SJSA1 (cell line): Measurements from ENCODE around the gene OIP5. TPM values are rescaled to one million over a fixed set of nuclear protein-coding genes. Genes with fewer than 3 reads are reported as not detected.
"Not testable (repeated sequence)": the region's sequence is repeated elsewhere in the genome, so short reads cannot be mapped to it uniquely, and the experiment has no call there.

Experiments used
- DNase-seq, 2 experiments: peaks; one replicate each; pipeline ENCODE4 v3.0.0-alpha.2; 2015 to 2020; ENCODE audit warnings: low spot score in 2 of 2, low read depth in 1 of 2
- H3K27ac ChIP-seq: fragments of 250-450 bp; sonication (Bioruptor Pico); 2 replicates; pipeline ENCODE4 v1.5.1; 2020; ENCODE audit warnings: mild to moderate bottlenecking, moderate library complexity
- H3K27me3 ChIP-seq: fragments of 250-450 bp; sonication (Bioruptor Pico); replicated peaks from 2 replicates; pipeline ENCODE4 v1.5.1; 2020; ENCODE audit warnings: mild to moderate bottlenecking, moderate library complexity
- H3K36me3 ChIP-seq: fragments of 250-450 bp; sonication (Bioruptor Pico); 2 replicates; pipeline ENCODE4 v1.5.1; 2020; ENCODE audit warnings: mild to moderate bottlenecking
- H3K4me1 ChIP-seq: fragments of 250-450 bp; sonication (Bioruptor Pico); replicated peaks from 2 replicates; pipeline ENCODE4 v1.6.1; 2021; ENCODE audit warnings: mild to moderate bottlenecking
- H3K4me3 ChIP-seq: fragments of 250-450 bp; sonication (Bioruptor Pico); 2 replicates; pipeline ENCODE4 v1.5.1; 2020; ENCODE audit warnings: mild to moderate bottlenecking
- H3K9me3 ChIP-seq: fragments of 250-450 bp; sonication (Bioruptor Pico); replicated peaks from 2 replicates; pipeline ENCODE4 v1.5.1; 2020; ENCODE audit warnings: mild to moderate bottlenecking
- total RNA-seq: library from RNA; depleted of rRNA; stranded (reverse); fragments of >200 nt; shearing (Covaris generic); gene quantifications from 2 replicates; pipeline ENCODE4 v1.2.3, GENCODE V29; 2014

Gene OIP5
- total RNA-seq, 1 experiment from 2014 or later = 43.4 TPM

GRCh38 chr15:41286665-41287333, 45.6 kb downstream of the OIP5 start:
- no peak for DNase-seq
- Histone ChIP-seq H3K27me3 (no peaks in the 10 kb centered on the region), H3K36me3 (peaks cover 65% of the 10 kb centered on the region), H3K27ac (no peak overlapping the region), H3K4me1 (peaks cover 18% of the 10 kb centered on the region), H3K4me3 (no peak overlapping the region), H3K9me3 (no peaks in the 10 kb centered on the region)

GRCh38 chr15:41285285-41285684, 47.1 kb downstream of the OIP5 start:
- H3K4me3 ChIP-seq = peak overlapping the region; percentile 89
- peaks cover 54% of the 10 kb centered on the region for H3K36me3 ChIP-seq
- DNase-seq = no peak
- no peak overlapping the region for H3K27ac ChIP-seq
- H3K4me1 ChIP-seq = peaks cover 29% of the 10 kb centered on the region
- H3K9me3 ChIP-seq = no peaks in the 10 kb centered on the region
- H3K27me3 ChIP-seq = no peaks in the 10 kb centered on the region

GRCh38 chr15:41284427-41285177, 47.8 kb downstream of the OIP5 start:
- no peak for DNase-seq
- Histone ChIP-seq H3K4me3 (peak overlapping the region; percentile 89), H3K27me3 (no peaks in the 10 kb centered on the region), H3K9me3 (no peaks in the 10 kb centered on the region), H3K36me3 (peaks cover 53% of the 10 kb centered on the region), H3K4me1 (peaks cover 29% of the 10 kb centered on the region), H3K27ac (peak overlapping the region; percentile 90)

GRCh38 chr15:41283653-41284426, 48.6 kb downstream of the OIP5 start:
- Histone ChIP-seq H3K27me3 (no peaks in the 10 kb centered on the region), H3K36me3 (peaks cover 48% of the 10 kb centered on the region), H3K4me3 (peak overlapping the region; percentile 89), H3K27ac (peak overlapping the region; percentile 90), H3K9me3 (no peaks in the 10 kb centered on the region), H3K4me1 (peaks cover 29% of the 10 kb centered on the region)
- peak; percentile 96 to 99 for DNase-seq

DNA sequence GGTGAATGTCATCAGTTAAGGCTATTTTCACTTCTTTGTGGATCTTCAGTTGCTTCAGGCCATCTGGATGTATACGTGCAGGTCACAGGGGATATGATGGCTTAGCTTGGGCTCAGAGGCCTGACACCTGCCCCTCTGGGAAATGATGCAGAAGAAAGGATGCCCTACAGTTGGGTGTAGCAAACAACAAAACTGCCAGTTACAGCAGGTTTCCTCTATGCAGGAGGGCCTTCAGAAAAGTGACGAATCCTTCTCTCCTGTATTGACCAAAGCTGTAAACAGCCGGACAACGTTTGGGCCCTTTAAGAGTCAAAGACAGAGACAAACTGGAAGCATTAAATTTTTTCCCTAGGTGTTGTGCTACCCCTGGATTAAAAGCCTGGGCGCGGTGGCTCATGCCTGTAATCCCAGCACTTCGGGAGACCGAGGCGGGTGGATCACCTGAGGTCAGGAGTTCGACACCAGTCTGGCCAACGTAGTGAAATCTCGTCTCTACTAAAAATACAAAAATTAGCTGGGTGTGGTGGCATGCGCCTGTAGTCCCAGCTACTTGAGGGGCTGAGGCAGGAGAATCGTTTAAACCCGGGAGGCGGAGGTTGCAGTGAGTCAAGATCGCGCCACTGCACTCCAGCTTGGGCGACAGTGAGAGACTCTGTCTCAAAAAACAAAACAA, 49.3 kb downstream of the OIP5 start:
- Histone ChIP-seq H3K4me3 (peak overlapping the region; percentile 89), H3K36me3 (peaks cover 41% of the 10 kb centered on the region), H3K4me1 (peaks cover 29% of the 10 kb centered on the region), H3K27ac (peak overlapping the region; percentile 90)
- not testable (repeated sequence) for H3K27me3 ChIP-seq, DNase-seq, H3K9me3 ChIP-seq

DNA sequence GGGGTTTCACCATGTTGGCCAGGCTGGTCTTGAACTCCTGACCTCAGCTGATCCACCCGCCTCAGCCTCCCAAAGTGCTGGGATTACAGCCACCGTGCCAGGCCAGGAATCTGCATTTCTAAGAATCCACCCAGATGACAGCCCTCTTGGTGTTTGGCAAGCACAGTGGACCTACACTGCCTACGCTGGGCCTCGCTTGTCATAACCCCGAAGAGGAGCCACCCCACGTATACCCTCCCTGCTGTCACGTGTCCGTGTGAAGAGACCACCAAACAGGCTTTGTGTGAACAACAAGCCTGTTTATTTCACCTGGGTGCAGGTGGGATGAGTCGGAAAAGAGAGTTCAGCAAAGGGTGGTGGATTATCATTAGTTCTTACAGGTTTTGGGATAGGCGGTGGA, 50.0 kb downstream of the OIP5 start:
- DNase-seq, H3K9me3 ChIP-seq, H3K4me3 ChIP-seq, H3K27me3 ChIP-seq, H3K27ac ChIP-seq: not testable (repeated sequence)
- peaks cover 29% of the 10 kb centered on the region for H3K4me1 ChIP-seq
- peaks cover 34% of the 10 kb centered on the region for H3K36me3 ChIP-seq

DNA sequence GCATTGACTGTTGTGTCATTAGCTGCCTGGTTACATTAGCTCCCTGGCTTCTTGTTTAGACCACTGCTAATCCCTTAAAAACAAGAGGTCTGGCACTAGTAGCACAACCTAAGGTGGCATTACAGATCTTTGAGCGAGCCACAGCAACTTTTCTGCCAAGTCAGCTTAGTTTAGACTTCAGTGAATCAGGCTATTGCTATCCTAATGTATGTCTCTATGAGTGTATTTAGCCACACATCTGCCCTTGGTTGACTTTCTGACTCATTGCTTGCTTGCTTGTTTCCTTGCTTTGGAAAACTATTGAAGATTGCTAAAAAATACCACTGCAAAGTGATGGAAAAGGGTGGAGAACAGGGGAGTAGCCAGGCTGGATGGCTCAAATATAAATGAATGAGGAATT, 51.2 kb downstream of the OIP5 start:
- Histone ChIP-seq H3K27ac (peak overlapping the region; percentile 18), H3K27me3 (no peaks in the 10 kb centered on the region)

DNA sequence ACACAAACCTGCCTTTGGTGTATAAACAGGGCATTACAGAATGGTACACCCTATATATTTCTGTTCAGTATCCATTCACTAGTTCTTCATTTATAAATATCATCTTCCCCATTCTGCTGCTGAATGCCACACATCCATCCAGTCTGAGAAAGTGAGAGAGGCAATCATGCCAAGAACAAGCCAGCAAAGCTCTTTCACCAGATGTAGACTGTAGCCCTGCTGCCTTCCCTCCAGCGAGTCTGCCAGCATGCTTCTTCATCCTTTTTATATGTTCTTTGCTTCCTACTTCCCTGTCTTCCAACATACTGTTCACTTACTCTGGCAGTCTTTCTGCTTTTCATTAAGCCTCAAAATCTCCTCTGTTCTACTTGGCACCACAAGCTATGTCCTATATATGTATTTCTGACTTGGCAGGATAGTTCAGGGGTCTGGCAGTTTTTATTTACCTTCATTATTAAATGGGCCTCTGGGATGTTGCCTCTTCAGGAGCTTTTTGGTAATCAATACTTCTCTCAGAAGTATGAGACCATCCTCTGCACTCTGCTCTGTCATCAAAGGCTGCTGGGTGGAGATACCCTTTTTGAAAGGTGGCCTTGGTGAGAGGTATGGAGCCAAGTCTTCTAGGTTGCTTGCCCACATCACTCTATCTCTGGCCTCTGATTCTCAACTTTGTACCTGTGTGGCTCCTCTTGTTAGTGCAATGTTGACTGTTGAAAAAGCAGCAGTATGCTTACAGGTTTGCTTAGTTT, 52.7 kb downstream of the OIP5 start:
- H3K4me1 ChIP-seq = peaks cover 21% of the 10 kb centered on the region
- H3K27me3 ChIP-seq = no peaks in the 10 kb centered on the region
- no peak for DNase-seq
- no peak overlapping the region for H3K4me3 ChIP-seq
- H3K36me3 ChIP-seq = peaks cover 7% of the 10 kb centered on the region
- H3K9me3 ChIP-seq = no peaks in the 10 kb centered on the region
- H3K27ac ChIP-seq = no peak overlapping the region

More for the DNA sequence above, 51.2 kb downstream of the OIP5 start:
- H3K4me1 ChIP-seq = peaks cover 29% of the 10 kb centered on the region
- H3K9me3 ChIP-seq = no peaks in the 10 kb centered on the region
- H3K36me3 ChIP-seq = peaks cover 22% of the 10 kb centered on the region
- H3K4me3 ChIP-seq = no peak overlapping the region
- DNase-seq = peak; percentile 50 to 60

GRCh38 chr15:41278319-41278718, 54.1 kb downstream of the OIP5 start:
- Histone ChIP-seq H3K4me1 (peaks cover 19% of the 10 kb centered on the region), H3K4me3 (no peak overlapping the region), H3K9me3 (no peaks in the 10 kb centered on the region), H3K36me3 (peaks cover 3% of the 10 kb centered on the region), H3K27ac (no peak overlapping the region), H3K27me3 (no peaks in the 10 kb centered on the region)
- DNase-seq = no peak

- H3K27me3 ChIP-seq = no peaks in the 10 kb centered on the region
- no peak for DNase-seq
These were observed 55.6 kb downstream of the OIP5 start for GRCh38 chr15:41276831-41277230.

GRCh38 chr15:41269887-41270286, 62.5 kb downstream of the OIP5 start:
- no peak for DNase-seq
- Histone ChIP-seq H3K9me3 (no peaks in the 10 kb centered on the region), H3K27ac (no peak overlapping the region)

More at GRCh38 chr15:41276831-41277230, 55.6 kb downstream of the OIP5 start:
- Histone ChIP-seq H3K27ac (no peak overlapping the region), H3K4me1 (peaks cover 11% of the 10 kb centered on the region), H3K36me3 (peaks cover 8% of the 10 kb centered on the region), H3K9me3 (no peaks in the 10 kb centered on the region), H3K4me3 (no peak overlapping the region)

DNA sequence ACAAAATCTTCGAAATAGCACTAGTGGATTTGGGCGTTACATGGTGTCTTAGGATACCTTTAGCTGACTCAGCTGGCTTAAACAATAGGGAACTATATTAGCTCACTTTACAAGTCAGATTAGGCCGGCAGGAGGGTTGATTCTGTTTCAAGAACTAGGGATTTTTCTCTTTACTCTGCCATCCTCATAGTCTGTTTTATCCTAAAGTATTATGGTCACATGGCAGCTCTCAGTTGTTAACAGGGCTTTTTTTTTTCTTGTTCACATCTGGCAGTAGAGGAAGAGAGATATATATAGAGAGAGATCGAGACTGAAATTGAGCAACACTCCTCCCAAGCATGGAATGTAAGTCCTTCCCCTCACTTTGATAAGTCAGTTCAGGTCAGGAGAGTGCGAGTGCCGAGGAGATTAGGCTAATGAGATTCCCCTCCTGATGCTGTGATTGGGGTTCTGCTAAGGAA, 68.5 kb downstream of the OIP5 start:
- H3K4me3 ChIP-seq = no peak overlapping the region
- H3K4me1 ChIP-seq = no peaks in the 10 kb centered on the region
- no peaks in the 10 kb centered on the region for H3K9me3 ChIP-seq
- no peak for DNase-seq
- H3K27ac ChIP-seq = no peak overlapping the region
- H3K27me3 ChIP-seq = no peaks in the 10 kb centered on the region
- H3K36me3 ChIP-seq = peaks cover 35% of the 10 kb centered on the region

More at GRCh38 chr15:41269887-41270286, 62.5 kb downstream of the OIP5 start:
- Histone ChIP-seq H3K36me3 (peaks cover 21% of the 10 kb centered on the region), H3K4me3 (no peak overlapping the region), H3K27me3 (no peaks in the 10 kb centered on the region), H3K4me1 (no peaks in the 10 kb centered on the region)

DNA sequence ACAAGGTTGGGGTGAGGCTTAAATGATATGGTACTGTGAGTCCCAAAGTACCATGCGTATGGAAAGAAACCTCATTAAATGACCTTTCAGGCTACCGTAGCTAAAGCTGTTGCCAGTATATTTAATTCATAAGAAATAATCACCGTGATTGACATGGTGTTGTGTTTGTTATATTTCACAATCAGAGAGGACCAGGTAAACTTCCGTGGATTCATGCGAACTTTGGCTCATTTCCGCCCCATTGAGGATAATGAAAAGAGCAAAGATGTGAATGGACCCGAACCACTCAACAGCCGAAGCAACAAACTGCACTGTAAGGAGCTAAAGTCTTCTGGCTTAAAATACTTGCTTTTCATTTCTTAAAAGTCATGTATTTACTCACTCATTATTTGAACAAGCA, 69.8 kb downstream of the OIP5 start:
- DNase-seq = no peak
- H3K27me3 ChIP-seq = no peaks in the 10 kb centered on the region
- no peak overlapping the region for H3K4me3 ChIP-seq

More for the DNA sequence above, 69.8 kb downstream of the OIP5 start:
- Histone ChIP-seq H3K36me3 (peaks cover 43% of the 10 kb centered on the region), H3K27ac (no peak overlapping the region), H3K4me1 (no peaks in the 10 kb centered on the region), H3K9me3 (no peaks in the 10 kb centered on the region)
